ENCODE measurements around the gene SLC35F3.

DNA sequence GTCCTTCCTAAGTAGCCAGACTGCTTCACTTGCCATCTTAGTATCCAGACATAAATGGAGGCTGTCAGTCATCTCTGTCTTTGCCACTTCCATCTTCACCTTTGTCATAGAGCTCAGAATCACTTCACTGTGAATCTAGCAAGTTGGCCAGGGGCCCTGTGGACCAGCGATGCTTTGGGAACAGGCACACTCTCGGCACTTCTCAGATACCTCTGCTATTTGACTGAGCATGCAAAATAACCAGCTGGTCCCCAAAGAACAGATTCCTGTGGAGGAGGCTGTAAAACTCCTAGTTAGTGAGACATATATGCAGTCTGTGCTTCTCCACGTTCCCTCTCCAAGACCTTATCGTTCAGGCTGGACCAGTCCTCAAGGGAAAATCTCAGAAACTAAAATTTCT is 392.0 kb downstream of the SLC35F3 start:
- no peak for TF ChIP-seq POLR2A (IDR thresholded peaks at IDR 0.05)
- TF ChIP-seq, protein P1, sequence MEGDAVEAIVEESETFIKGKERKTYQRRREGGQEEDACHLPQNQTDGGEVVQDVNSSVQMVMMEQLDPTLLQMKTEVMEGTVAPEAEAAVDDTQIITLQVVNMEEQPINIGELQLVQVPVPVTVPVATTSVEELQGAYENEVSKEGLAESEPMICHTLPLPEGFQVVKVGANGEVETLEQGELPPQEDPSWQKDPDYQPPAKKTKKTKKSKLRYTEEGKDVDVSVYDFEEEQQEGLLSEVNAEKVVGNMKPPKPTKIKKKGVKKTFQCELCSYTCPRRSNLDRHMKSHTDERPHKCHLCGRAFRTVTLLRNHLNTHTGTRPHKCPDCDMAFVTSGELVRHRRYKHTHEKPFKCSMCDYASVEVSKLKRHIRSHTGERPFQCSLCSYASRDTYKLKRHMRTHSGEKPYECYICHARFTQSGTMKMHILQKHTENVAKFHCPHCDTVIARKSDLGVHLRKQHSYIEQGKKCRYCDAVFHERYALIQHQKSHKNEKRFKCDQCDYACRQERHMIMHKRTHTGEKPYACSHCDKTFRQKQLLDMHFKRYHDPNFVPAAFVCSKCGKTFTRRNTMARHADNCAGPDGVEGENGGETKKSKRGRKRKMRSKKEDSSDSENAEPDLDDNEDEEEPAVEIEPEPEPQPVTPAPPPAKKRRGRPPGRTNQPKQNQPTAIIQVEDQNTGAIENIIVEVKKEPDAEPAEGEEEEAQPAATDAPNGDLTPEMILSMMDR (IDR thresholded peaks at IDR 0.05): no peak

All from adrenal gland (tissue), 5 donors.